ENCODE results near the gene MYO1G. TPM values are rescaled to one million over a fixed set of nuclear protein-coding genes. Genes with fewer than 3 reads are reported as not detected.
A peak's percentile ranks its signal among the peaks of the same experiment; 100 is the strongest.

MYO1G gene
- total and polyA plus RNA-seq, 2 experiments from 2014 or later: 0.03 TPM; not detected in 1

DNA sequence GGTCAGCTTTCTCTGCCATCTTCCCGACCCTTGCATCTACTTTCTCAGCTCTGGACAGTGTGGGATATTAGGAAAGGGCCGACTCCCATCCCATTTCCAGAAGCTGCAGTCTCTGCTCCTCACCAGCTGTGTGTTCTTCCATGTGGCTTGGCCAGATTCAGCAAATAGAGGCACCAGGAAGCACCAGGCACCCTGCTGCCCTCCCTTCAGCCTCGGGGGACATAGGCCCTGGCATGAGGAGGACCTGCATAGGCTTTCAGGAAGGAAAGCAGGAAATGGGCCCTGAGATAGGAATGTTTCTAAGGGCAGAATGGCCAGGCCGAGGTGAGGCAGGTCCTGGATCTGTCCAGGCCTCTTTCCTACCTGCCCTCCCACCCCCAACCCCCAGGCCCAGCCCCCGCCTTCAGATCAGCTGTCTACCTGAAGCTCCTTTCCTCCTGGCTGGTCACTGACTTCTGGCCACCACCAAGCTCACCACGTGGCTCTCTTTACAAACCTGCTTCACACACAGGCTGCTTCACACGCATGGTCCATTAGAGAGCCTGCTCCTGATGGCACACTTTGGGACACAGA, 66.0 kb downstream of the MYO1G start:
- no peaks in the 10 kb centered on the region for H4K20me1 ChIP-seq (ENCODE audit: insufficient read depth, poor library complexity, severe bottlenecking)
- H3K79me2 ChIP-seq: no peaks in the 10 kb centered on the region
- no peaks in the 10 kb centered on the region for H3K9me3 ChIP-seq (ENCODE audit: low read depth)
- H3K27me3 ChIP-seq: no peaks in the 10 kb centered on the region
- WGBS (ENCODE audit: low lambda C conversion rate, missing lambda C conversion rate): 50% methylated on average over 6 of the region's 7 CpGs
- peak; percentile 26 for DNase-seq (ENCODE audit: low spot score)
- no peak overlapping the region for H2AFZ ChIP-seq
- no peaks in the 10 kb centered on the region for H3K36me3 ChIP-seq (replicated peaks; ENCODE audit: insufficient read depth, low read depth)
- H3K4me2 ChIP-seq: no peak overlapping the region
- no peak overlapping the region for H3K27ac ChIP-seq
- peaks cover 3% of the 10 kb centered on the region for H3K9me2 ChIP-seq (replicated peaks; ENCODE audit: insufficient read depth)
- no peak overlapping the region for H3K4me3 ChIP-seq
- TF ChIP-seq, protein P1, sequence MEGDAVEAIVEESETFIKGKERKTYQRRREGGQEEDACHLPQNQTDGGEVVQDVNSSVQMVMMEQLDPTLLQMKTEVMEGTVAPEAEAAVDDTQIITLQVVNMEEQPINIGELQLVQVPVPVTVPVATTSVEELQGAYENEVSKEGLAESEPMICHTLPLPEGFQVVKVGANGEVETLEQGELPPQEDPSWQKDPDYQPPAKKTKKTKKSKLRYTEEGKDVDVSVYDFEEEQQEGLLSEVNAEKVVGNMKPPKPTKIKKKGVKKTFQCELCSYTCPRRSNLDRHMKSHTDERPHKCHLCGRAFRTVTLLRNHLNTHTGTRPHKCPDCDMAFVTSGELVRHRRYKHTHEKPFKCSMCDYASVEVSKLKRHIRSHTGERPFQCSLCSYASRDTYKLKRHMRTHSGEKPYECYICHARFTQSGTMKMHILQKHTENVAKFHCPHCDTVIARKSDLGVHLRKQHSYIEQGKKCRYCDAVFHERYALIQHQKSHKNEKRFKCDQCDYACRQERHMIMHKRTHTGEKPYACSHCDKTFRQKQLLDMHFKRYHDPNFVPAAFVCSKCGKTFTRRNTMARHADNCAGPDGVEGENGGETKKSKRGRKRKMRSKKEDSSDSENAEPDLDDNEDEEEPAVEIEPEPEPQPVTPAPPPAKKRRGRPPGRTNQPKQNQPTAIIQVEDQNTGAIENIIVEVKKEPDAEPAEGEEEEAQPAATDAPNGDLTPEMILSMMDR (IDR thresholded peaks at IDR 0.05; ENCODE audit: poor library complexity): no peak
- no peaks in the 10 kb centered on the region for H3K4me1 ChIP-seq (ENCODE audit: insufficient read depth)

Other genes starting within 250 kb of the MYO1G start
- 6.2 and 10.5 TPM in 2 replicates for gene ZMIZ2, start 230.2 kb downstream of the MYO1G start, total RNA-seq
- gene ZMIZ2, start 230.2 kb downstream of the MYO1G start, polyA plus RNA-seq: 37.0 and 39.6 TPM in 2 replicates
- 2,189 and 2,465 TPM in 2 replicates for gene PPIA, start 182.3 kb downstream of the MYO1G start, total RNA-seq
- gene PPIA, start 182.3 kb downstream of the MYO1G start, polyA plus RNA-seq: 2,123 and 2,231 TPM in 2 replicates
- gene H2AZ2, start 130.9 kb downstream of the MYO1G start, total RNA-seq: 176 and 178 TPM in 2 replicates
- 132 and 138 TPM in 2 replicates for gene H2AZ2, start 130.9 kb downstream of the MYO1G start, polyA plus RNA-seq
- 21.4 and 25.5 TPM in 2 replicates for gene PURB, start 93.5 kb downstream of the MYO1G start, total RNA-seq
- 3.2 and 3.5 TPM in 2 replicates for gene PURB, start 93.5 kb downstream of the MYO1G start, polyA plus RNA-seq
- gene CCM2, start 21.2 kb upstream of the MYO1G start, total RNA-seq: 31.6 and 32.2 TPM in 2 replicates
- 53.8 and 57.1 TPM in 2 replicates for gene CCM2, start 21.2 kb upstream of the MYO1G start, polyA plus RNA-seq
- 1.2 and 1.4 TPM in 2 replicates for gene NACAD, start 110.0 kb upstream of the MYO1G start, total RNA-seq
- gene NACAD, start 110.0 kb upstream of the MYO1G start, polyA plus RNA-seq: 2.0 and 3.9 TPM in 2 replicates
- gene TBRG4, start 132.7 kb upstream of the MYO1G start, total RNA-seq: 44.5 and 55.9 TPM in 2 replicates
- 54.3 and 54.6 TPM in 2 replicates for gene TBRG4, start 132.7 kb upstream of the MYO1G start, polyA plus RNA-seq
- gene RAMP3, start 178.8 kb upstream of the MYO1G start, total RNA-seq: not detected in 2 replicates
- gene RAMP3, start 178.8 kb upstream of the MYO1G start, polyA plus RNA-seq: not detected in 2 replicates

Measured in hepatocyte (in vitro differentiated cells).